GM18867 (cell line): Measurements from ENCODE around the gene ECD.
A peak's percentile ranks its signal among the peaks of the same experiment; 100 is the strongest.

ENCODE experiments used
- ATAC-seq: cut with Tn5 transposase; IDR thresholded peaks from one replicate; pipeline ENCODE4 v1.9.1; 2021; ENCODE audit warnings: mild to moderate bottlenecking, moderate library complexity; ENCODE audit not compliant: unreplicated experiment

Gene ECD

DNA sequence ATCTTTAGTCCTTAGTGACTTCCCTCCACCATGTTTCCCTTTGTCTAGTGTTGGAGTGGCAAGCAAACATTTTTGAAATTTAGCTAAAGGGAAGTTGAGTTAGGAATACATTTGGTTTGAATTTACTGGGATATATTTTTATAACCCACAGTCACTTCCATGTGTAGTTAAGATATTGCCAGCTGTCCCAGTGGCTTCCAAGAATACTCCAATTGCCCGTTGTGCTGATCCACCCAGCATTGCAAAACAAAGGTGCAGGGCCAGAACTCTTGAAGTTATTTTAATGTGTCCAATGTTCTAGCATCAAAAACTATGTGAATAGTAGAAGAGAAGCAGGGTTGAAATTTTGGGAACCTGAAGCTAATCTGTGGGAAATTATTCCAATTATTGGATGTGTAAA, 68.7 kb downstream of the ECD start:
- no peak for ATAC-seq

DNA sequence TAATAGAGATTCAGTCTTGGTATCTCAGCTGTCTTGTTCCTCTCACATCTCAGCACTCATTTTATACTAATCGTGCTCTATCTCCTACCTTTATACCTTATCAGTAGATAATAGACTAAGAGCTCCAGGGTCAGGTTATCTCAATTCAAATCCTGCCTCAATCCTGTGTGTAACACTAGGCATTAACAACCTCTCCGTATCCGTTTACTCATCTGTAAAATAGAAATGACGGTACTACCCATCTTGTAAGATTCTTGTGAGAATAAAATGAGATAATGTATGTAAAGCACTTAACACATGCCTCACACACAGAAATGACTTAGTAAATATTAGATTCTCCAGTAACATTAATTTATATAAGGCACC, 70.5 kb downstream of the ECD start:
- peak; percentile 1 for ATAC-seq

DNA sequence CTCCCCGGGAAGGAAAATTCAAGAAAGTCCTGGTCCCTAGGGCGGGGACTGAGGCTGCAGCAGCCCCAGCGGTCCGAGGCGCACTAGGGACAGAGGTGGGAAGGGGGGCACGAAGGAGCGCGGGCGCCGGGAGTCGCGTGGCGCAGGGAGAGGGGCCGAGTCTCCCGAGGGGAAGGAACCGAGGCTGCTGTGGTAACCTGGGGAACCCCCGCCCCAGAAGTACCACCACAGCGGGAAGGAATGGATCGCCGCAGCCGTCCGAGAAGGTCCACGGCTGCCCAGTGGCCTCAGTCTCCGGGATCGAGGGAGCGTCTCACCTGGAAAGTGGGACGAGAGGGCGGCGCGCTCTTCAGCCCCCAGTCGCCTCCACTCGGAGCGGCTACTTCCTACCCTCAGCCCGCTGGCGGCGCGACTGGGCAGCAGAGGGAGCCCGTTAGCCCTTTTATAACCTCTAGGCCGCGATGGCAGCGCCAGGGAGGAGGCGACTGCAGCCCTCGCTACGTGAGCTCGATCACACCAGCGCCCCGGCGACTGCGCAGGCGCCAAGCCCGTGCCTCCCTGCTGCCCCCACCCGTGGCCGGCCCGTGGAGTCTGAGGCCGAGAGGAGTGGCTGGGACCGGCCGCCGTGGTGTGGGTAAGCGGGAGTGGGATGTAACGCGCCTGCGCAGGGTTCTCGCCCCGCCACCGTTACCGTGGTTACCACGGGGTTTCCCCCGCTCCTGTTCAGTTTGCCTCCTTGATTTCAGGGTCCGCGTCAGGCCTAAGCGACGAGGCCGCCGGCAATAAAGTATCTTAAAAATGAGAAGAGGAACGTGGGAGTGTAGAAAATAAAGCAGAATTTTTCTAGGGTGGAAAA, 71.1 kb downstream of the ECD start, which contains the start of gene P4HA1:
TSS of gene P4HA1 (minus strand) at position 418 of the 856 bp plus-strand sequence. CDS start 21,983 bp downstream, outside the sequence.
- ATAC-seq, result peak; percentile 89

DNA sequence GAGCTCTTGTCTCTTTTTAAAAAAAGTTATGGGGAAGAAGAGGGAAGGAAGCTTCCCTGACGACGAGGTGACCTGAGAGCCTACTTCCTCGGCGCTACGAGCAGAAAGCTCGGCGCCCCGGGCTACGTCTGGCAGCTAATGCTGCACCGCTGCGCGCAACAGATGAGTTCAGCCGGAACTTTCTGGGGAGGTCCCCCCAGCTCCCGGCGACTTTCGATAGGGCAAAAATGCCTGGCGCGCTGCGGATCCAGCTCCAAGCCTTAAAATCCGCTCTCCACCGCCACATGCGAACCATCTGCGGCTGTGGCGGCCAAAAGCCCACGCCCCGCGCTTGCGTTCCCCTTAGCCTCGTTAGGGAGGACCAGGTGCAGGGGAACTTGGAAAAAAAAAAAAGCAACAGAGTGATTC, 71.8 kb downstream of the ECD start:
- peak; percentile 24 for ATAC-seq

DNA sequence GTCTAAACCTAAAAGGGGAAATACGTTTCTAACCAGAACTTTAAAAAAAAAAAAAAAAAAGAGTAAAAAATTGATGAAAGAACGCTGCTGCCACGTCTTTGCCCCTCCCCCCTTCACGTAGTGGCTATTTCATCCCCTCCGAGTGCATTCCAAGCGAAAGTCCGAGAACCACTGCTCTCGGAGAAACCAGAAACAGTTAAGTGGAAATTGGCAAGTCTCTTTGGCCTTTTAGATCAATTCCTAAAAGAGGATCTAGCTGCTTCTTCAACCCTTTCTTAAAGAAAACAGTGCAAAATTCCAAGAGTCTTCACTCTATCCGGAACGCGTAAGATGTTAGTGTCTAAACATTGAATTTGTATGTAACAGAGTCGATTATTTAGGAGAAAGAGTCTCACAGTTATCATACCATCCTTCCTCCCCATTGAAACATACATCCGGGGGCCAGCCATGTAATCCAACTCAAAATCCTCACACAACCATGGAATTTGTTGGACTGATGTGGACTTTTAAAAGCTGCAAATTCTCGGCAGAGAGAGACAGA, 72.3 kb downstream of the ECD start:
- no peak for ATAC-seq

DNA sequence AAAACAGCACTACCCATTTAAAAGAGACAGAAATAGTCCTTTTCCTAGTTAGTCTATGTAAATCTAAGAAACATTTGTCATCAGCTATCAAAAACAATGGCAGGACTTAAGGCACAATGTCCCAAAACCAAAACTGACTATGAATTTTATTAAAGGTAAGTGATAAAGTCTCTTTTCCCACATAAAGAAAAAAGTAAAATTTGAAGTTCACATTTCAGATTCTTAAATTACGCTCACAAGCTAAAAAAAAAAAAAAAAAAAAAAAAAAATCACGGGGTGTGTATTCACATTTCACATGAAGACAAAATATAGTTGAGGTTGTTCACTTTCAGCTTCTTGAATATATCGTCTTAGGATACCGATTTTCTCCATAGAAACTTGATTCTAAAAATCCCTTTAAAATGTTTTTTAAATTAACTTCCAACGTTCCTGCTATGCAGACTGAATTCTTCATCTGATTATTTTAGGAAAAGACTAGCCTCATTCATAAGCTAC, 72.8 kb downstream of the ECD start:
- no peak for ATAC-seq

DNA sequence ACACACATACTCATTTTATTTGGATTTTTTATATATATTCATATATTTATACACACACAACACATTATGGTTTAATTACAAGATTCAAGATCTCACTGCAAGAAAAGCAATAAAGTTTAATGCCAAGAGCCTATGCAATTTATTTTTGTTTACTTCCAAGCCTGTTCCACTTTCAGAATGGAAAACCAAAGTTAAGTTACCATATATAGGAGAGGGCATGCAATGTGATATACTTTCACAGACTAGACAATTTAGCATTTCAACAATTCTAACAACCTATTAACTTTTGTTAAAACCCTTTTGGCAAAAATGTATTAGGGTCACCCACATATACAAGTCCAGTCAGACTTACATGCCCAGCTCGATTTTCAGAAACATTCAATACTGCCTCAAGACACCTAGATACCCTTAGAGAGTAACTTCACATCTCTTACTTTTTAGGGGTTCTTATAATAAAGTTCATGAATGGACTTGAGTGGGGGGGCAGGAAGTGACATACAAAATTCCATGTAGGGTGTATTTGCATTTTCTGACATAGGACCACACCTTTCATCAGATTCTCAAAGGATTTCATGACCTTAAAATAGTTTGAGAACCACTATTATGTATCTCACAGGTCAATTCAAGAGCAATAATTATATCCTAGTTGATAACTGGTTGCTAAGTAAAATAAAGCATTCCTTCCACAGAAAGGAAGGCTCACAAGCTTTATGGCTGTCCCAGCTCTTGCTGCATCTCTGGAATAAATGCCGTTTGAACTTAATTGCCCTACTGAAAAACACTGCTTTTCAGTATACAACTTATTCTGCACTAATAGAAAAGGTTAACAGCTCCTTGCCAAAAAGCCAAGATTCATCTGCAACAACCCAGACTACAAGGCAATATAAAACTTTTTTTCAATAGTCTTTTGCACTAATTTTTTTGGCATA, 73.6 kb downstream of the ECD start:
- ATAC-seq, result no peak

DNA sequence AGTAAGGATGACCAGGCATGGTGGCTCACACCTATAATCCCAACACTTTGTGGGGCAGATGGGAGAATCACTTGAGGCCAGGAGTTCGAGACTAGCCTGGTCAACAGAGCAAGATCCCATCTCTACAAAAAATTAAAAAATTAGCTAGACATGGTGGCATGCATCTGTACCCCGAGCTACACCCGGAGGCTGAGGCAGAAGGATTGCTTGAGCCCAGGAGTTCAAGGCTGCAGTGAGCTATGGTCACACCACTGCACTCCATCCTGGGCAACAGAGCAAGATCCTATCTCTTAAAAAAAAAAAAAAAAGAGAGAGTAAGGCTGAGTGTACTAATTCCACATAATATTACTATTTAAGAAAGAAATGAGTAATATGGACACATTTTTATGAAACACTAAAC, 75.0 kb downstream of the ECD start:
- no peak for ATAC-seq

DNA sequence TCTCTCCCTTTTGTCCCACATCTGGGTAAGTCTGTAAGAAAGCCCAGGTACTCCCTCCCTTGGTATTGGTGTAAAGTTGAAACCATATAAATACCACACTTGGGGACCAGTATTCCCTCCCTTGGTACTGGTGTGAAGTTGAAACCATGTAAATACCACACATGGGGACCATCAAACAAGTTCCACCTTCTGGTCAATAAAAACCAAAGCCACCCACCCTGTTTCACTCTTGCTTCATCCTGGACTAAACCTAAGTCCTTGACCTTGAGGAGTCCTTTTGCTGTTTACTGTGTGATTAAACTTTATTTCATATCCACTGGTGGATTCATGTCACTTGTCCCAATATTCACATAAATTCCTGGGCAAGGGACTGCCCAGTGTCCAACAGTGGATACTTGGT, 79.5 kb downstream of the ECD start:
- no peak for ATAC-seq

DNA sequence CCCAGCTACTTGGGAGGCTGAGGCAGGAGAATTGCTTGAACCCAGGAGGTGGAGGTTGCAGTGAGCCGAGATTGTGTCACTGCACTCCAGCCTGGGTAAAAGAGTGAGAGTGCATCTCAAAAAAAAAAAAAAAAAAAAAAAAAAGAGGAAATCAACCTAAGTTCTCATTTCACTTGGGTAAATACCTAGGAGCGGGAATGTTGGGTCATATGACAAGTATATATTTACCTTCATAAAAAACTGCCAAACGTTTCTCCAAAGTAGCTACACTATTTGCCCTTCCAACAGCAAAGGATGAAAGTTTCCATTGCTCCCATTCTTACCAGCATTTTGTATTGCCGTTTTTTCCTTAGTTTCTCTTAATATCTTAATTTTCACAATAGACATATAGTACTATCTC, 81.0 kb downstream of the ECD start:
- no peak for ATAC-seq

DNA sequence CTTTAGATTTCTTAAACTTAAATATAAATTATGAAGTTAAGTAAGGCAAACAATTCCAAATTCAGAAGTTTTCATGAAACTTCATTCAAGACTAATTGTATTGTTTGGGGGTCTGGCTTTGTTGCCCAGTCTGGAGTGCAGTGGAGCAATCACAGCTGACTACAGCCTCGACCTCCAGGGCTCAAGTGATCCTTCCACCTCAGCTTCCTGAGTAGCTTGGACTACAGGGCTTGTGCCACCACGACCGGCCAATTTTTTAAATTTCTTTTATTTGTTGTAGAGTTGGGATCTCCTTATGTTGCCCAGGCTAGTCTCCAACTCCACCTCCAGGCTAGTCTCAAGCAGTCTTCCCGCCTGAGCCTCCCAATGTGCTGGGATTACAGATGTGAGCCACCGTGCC, 83.6 kb downstream of the ECD start:
- no peak for ATAC-seq
